Measurements from ENCODE around the gene REPS2. TPM values are rescaled to one million over a fixed set of nuclear protein-coding genes. Genes with fewer than 3 reads are reported as not detected.

Gene REPS2
- total RNA-seq (2011; cell fraction: chromatin; rRNA removed; ENCODE audit: low replicate concordance) = 0.19 and 0.48 TPM in 2 replicates
- total RNA-seq (2011; cell fraction: nucleolus; rRNA removed) = under 0.01 TPM in 1 of 2 replicates, not detected in the other
- total RNA-seq (2011; cell fraction: nucleoplasm; rRNA removed) = 0.07 TPM in 1 of 2 replicates, not detected in the other
- total RNA-seq (2014; rRNA removed) (not detected in 2 replicates), total RNA-seq (2014; rRNA removed; fragmentation: Illumina TruSeq; extraction: Trizol) (0.03 TPM in 1 of 2 replicates, not detected in the other), total RNA-seq (2015; rRNA removed; fragmentation: Illumina TruSeq; extraction: Trizol) (0.07 TPM in 1 of 2 replicates, not detected in the other), total RNA-seq (2021) (0.07 and 0.18 TPM in 2 replicates), polyA plus RNA-seq (2011; rRNA removed) (0.01 TPM in 1 of 2 replicates, not detected in the other), polyA plus RNA-seq (2014; fragmentation: Illumina TruSeq; extraction: Trizol) (0.01 TPM in 1 of 2 replicates, not detected in the other), polyA plus RNA-seq (2014; fragmentation: Nextera tagmentation; extraction: Ambion mirVana) (under 1 TPM in 1 of 2 experiments, not detected in 1; 0.01 TPM), polyA plus RNA-seq (2014; rRNA removed) (0.01 TPM in 1 of 2 replicates, not detected in the other), polyA minus RNA-seq (2011; rRNA and poly(A)+ RNA removed) (0.07 and 0.21 TPM in 2 replicates), Bru-seq, nascent RNA (percentile 11 among the genes with signal in this experiment), BruChase-seq, experiment 1, labeled RNA remaining after a 2-hour chase (percentile 15 among the genes with signal in this experiment), BruChase-seq, experiment 2, labeled RNA remaining after a 6-hour chase (percentile 12 among the genes with signal in this experiment)
- under 0.01 and 0.03 TPM in 2 replicates for polyA plus RNA-seq (2011; cell fraction: cytosol; rRNA removed)
- 0.07 TPM in 1 of 2 replicates, not detected in the other for polyA plus RNA-seq (2011; cell fraction: nucleus; rRNA removed)
- 0.04 and 0.19 TPM in 2 replicates for polyA plus RNA-seq (2012)
- polyA minus RNA-seq (2011; cell fraction: cytosol; rRNA and poly(A)+ RNA removed) = not detected in 2 replicates
- polyA minus RNA-seq (2011; cell fraction: nucleus; rRNA and poly(A)+ RNA removed) = not detected in 2 replicates
- long read RNA-seq, experiment 1 = 0 reads
- long read RNA-seq, experiment 2 = 0 reads
- long read RNA-seq, experiment 3 = 0 reads

- peak; percentile 100 for ATAC-seq
- peak within 1 kb of the TSS; percentile 86 for H2AFZ ChIP-seq (ENCODE audit: low read depth, low read length)
- TF ChIP-seq ZNF354B (CRISPR knock-in tag; IDR thresholded peaks at IDR 0.05) (no peak), TFAP4 (CRISPR knock-in tag; IDR thresholded peaks at IDR 0.05; ENCODE audit: borderline replicate concordance) (peak; percentile 68), SP1 (CRISPR knock-in tag; IDR thresholded peaks at IDR 0.05) (peak; percentile 32; the same call in 1 of the 2 replicates), ZNF384 (IDR thresholded peaks at IDR 0.05; ENCODE audit: low read depth, low read length) (no peak), NFIX (CRISPR knock-in tag; IDR thresholded peaks at IDR 0.05; ENCODE audit: low read depth) (no peak), PKNOX1 (IDR thresholded peaks at IDR 0.05) (peak; percentile 43), SMAD4 (CRISPR knock-in tag; conservative IDR thresholded peaks at IDR 0.05) (0 out of 2 replicates have a peak, but pooled peaks have one; percentile 25), ATF6 (CRISPR knock-in tag; IDR thresholded peaks at IDR 0.05) (no peak), MNT (conservative IDR thresholded peaks at IDR 0.05) (peak; percentile 62 to 82; a peak in 3 of 4 replicates), RBM25 (IDR thresholded peaks at IDR 0.05; ENCODE audit: low read depth, low read length, severe bottlenecking) (peak; percentile 14), RB1 (IDR thresholded peaks at IDR 0.05; ENCODE audit: low read depth) (0 out of 2 replicates have a peak, but pooled peaks have one; percentile 32)
Observed at GRCh38 chrX:16946361-16946964, at the start of gene REPS2. REPS2 (plus strand) TSS chrX:16946658; CDS start chrX:16946862, 204 bp downstream.

More at GRCh38 chrX:16946361-16946964, at the start of gene REPS2:
- peak within 1 kb of the TSS in 1 of 2 experiments; percentile 84; a peak in 2 of 4 replicates for H3K9ac ChIP-seq (ENCODE audit: insufficient read depth in 1 of 2, low read depth in 2 of 2, low read length in 2 of 2)
- H3K9me3 ChIP-seq (replicated peaks; ENCODE audit: control insufficient read depth, insufficient read depth, low read depth, low read length) = no peaks in the 10 kb centered on the region
- ChIA-PET POLR2A (interaction anchor here (0.7 to 0.8 kb wide), 3 partner anchors 15 to 227 kb away, joined by 3 to 6 read pairs (median 4); partner anchors contain the start of gene SYAP1), CTCF (ENCODE audit: low intra/inter-chr PET ratio) (interaction anchor here (0.6 kb wide), 1 partner anchor 56 kb away, joined by 3 read pairs; no protein-coding TSS in a partner anchor)
- DNase-seq (ENCODE audit: extremely low read depth in 1 of 4, low spot score in 3 of 4) = peak; percentile 88 to 95 (median 92)
- peak within 1 kb of the TSS; percentile 43 for H3K4me3 ChIP-seq
- peaks cover 3 to 12% of the 10 kb centered on the region in 2 experiments; a peak in 3 of 5 replicates for H3K4me1 ChIP-seq (replicated peaks in 1 of 2; ENCODE audit: control insufficient read depth in 2 of 2, insufficient read depth in 2 of 2, low read length in 2 of 2)
- peaks cover 10 to 11% of the 10 kb centered on the region in 2 experiments; a peak in 3 of 5 replicates for H3K27me3 ChIP-seq (ENCODE audit: control insufficient read depth in 2 of 2, insufficient read depth in 2 of 2, low read length in 2 of 2)
- H4K20me1 ChIP-seq (replicated peaks; ENCODE audit: control insufficient read depth, insufficient read depth, low read length) = 0 out of 2 replicates have a peak, but pooled peaks cover 2% of the 10 kb centered on the region
- H3K36me3 ChIP-seq (ENCODE audit: control insufficient read depth, insufficient read depth, low read length) = no peaks in the 10 kb centered on the region
- no peaks in the 10 kb centered on the region for H3K9me1 ChIP-seq (ENCODE audit: control insufficient read depth, insufficient read depth, low read length)
- peak; percentile 11 for FAIRE-seq
- peak within 1 kb of the TSS; percentile 79 for H3K4me2 ChIP-seq (ENCODE audit: insufficient read depth, low read length)
- BruUV-seq (replicated peaks) = no TSS peak
- no peak within 1 kb of the TSS for H3K27ac ChIP-seq (ENCODE audit: extremely low read depth, low read depth, low read length)
- WGBS (ENCODE audit: insufficient coverage, low coverage, missing lambda C conversion rate) = 0% methylated on average over 4 of the region's 71 CpGs
- H3K79me2 ChIP-seq (ENCODE audit: control insufficient read depth, insufficient read depth, low read length) = no peaks in the 10 kb centered on the region
- in situ Hi-C loops (cut with MboI) (no loop called here), intact Hi-C loops (cut with micrococcal nuclease) (no loop called here)
